IPS-15b (cell line): Measurements from ENCODE around the gene ZNF695.

Experiments used
- H3K27me3 ChIP-seq: one replicate; pipeline ENCODE4 v1.6.1; 2013; ENCODE audit warnings: low read length; ENCODE audit not compliant: control insufficient read depth, insufficient read depth
- H3K36me3 ChIP-seq: one replicate; pipeline ENCODE4 v1.6.1; 2013; ENCODE audit warnings: low read length; ENCODE audit not compliant: control insufficient read depth, insufficient read depth
- H3K4me1 ChIP-seq: one replicate; pipeline ENCODE4 v1.6.1; 2013; ENCODE audit warnings: mild to moderate bottlenecking, low read length; ENCODE audit not compliant: control insufficient read depth, insufficient read depth
- H3K4me3 ChIP-seq: one replicate; pipeline ENCODE4 v1.5.1; 2013; ENCODE audit warnings: low read depth, low read length
- H3K9ac ChIP-seq: one replicate; pipeline ENCODE4 v1.6.1; 2013; ENCODE audit warnings: low read depth, mild to moderate bottlenecking, low read length
- H3K9me3 ChIP-seq: one replicate; pipeline ENCODE4 v1.6.1; 2013; ENCODE audit warnings: mild to moderate bottlenecking, low read length; ENCODE audit not compliant: control insufficient read depth, insufficient read depth

The ZNF695 gene

DNA sequence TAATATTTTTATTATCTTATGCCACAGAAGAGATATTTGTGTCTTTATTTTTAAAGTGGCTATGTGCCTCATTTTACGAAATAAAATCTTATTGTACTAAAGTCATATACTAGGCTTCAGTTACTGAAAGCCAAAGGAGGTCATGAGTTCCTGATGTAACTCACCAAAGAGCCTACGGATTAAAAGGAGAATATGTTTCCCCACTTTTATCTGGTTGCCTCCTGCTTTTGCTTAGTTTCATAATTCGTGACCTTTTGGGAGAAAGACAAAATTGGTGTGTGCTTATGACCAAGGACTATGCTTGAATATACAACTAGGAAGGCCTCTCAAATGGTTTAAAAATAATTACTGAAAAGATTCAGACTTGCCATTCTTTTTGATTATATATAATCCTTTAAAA is 57.9 kb downstream of the ZNF695 start:
- Histone ChIP-seq H3K36me3 (no peaks in the 10 kb centered on the region), H3K4me1 (peaks cover 5% of the 10 kb centered on the region), H3K9me3 (no peaks in the 10 kb centered on the region), H3K4me3 (no peak overlapping the region), H3K9ac (no peak overlapping the region), H3K27me3 (no peaks in the 10 kb centered on the region)

DNA sequence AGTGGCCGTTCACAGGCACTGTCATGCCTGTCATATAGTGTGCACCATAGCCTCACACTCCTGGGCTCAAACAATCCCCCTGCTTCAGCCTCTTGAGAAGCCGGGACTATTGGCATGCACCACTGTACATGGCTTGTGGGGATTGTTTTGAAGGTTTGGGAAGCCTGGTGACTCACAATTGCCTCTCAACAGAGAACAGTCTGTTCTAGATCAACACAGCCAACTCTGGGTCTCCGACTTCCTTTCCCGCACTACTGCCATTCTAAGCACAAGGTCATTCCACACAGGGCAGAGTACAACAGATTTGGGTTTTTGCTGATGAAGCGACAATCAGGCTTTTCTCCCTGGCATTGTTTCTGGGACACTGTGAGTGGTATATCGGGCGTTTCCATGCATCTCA is 60.6 kb downstream of the ZNF695 start:
- H3K4me3 ChIP-seq, result no peak overlapping the region

DNA sequence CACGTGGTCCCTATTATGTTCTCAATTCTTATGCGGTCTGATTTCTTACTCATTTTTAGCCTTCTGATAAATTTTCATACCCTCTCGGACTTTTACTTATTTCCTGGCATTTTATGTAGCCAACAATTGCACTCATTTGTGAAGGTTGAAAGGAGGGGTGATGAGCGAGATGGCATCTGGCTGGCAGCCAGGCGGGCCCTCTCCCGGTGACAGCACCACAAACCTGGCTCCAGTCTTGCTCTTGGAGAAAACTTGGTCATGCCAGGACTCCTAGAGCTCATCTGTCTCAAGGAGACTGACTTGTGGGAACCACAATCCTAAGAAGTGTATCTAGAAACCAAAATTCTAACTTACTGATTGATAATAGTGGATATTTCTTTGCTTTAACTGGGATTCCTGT is 61.5 kb downstream of the ZNF695 start:
- Histone ChIP-seq H3K4me1 (peaks cover 5% of the 10 kb centered on the region), H3K27me3 (no peaks in the 10 kb centered on the region), H3K4me3 (no peak overlapping the region), H3K36me3 (no peaks in the 10 kb centered on the region), H3K9ac (no peak overlapping the region), H3K9me3 (no peaks in the 10 kb centered on the region)

More for the DNA sequence above, 60.6 kb downstream of the ZNF695 start:
- Histone ChIP-seq H3K27me3 (no peaks in the 10 kb centered on the region), H3K4me1 (peaks cover 5% of the 10 kb centered on the region), H3K9ac (no peak overlapping the region), H3K9me3 (no peaks in the 10 kb centered on the region), H3K36me3 (no peaks in the 10 kb centered on the region)
